NK-92 (cell line): ENCODE measurements around the gene CRELD2.

ENCODE experiments used
- DNase-seq: peaks from one replicate; lab custom pipeline; 2025; ENCODE audit not compliant: unreplicated experiment; lab: John Stamatoyannopoulos, UW

The CRELD2 gene

DNA sequence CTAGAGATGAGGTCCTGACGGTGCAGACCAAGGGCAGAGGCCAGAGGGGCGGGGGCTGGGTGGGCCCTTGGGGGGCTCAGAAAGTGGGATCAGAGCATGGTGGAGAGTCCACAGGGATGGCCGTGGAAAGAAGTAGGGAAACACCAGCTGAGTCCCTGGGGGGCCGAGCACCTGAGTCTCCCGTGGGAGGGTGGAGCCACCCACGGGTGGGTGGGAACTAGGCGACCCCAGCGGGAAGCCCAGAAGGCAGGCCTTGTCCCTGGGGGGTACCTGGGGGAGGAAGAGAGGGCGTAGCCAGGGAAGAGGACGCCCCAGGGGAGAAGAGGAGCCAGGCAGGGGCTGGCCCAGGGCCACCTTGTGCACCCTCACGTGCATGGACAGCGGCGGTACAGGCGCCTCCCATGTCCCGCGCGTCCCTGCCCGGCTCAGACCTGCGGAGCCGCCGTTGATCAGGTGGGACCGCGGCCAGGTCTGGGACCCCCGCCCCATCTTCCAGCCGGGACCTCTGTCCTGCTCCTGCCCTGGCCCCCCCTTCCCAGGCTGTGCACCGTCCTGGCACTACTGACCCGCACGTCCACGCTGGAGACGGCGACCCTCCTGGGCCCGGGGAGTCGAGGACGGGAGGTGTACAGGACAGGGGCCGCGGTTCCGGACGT lies 10.2 kb downstream of the CRELD2 start:
- no peak for DNase-seq

- no peak for DNase-seq
These were observed 11.0 kb downstream of the CRELD2 start for GRCh38 chr22:49929211-49929979.

- DNase-seq: no peak
These were observed 11.7 kb downstream of the CRELD2 start for GRCh38 chr22:49929994-49930575.

DNA sequence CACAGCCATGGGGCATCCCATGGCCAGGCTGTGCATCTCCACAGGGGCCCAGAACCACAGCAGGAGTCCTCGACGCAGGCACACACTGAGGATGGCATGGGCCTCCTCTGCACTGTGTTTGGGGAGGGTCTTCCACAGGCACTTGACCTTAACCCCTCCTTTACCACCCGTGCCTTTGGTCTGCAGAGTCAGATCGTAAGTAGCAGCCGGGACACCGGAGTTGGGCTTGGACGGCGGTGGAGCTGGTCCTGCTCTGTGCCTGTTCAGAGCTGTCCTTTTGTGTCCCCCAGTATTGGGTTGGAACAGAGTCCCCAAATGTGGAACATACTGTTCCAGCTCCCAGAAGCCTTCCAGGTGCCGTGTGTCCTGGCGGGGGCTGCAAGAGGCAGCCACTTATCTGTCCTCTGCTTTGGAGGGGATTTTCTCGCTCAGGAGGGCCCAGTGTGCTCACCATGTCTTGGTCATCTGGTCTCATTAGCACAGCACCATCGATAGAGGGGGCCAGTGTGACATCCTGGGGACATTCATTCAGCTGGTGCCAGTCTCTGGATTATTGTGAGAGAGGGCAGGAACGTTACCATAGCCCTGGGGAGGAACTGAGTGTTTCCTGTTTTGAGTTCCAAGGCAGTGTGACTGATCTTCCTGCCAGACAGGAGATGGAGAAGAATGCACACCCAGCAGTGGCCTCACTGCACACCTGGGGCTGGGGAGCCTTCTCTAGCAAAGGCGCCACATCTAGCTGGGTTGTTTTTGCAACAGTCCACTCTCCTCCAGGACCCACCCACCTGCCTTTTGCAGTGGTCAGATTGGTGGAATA lies 12.4 kb downstream of the CRELD2 start:
- DNase-seq: no peak

- DNase-seq: no peak
These were observed 15.1 kb downstream of the CRELD2 start for GRCh38 chr22:49933236-49934159.

GRCh38 chr22:49934160-49934890 lies 15.9 kb downstream of the CRELD2 start:
- no peak for DNase-seq

GRCh38 chr22:49934891-49935557 lies 16.6 kb downstream of the CRELD2 start:
- DNase-seq: no peak

- no peak for DNase-seq
These were observed 17.1 kb downstream of the CRELD2 start for GRCh38 chr22:49935561-49935960.

DNA sequence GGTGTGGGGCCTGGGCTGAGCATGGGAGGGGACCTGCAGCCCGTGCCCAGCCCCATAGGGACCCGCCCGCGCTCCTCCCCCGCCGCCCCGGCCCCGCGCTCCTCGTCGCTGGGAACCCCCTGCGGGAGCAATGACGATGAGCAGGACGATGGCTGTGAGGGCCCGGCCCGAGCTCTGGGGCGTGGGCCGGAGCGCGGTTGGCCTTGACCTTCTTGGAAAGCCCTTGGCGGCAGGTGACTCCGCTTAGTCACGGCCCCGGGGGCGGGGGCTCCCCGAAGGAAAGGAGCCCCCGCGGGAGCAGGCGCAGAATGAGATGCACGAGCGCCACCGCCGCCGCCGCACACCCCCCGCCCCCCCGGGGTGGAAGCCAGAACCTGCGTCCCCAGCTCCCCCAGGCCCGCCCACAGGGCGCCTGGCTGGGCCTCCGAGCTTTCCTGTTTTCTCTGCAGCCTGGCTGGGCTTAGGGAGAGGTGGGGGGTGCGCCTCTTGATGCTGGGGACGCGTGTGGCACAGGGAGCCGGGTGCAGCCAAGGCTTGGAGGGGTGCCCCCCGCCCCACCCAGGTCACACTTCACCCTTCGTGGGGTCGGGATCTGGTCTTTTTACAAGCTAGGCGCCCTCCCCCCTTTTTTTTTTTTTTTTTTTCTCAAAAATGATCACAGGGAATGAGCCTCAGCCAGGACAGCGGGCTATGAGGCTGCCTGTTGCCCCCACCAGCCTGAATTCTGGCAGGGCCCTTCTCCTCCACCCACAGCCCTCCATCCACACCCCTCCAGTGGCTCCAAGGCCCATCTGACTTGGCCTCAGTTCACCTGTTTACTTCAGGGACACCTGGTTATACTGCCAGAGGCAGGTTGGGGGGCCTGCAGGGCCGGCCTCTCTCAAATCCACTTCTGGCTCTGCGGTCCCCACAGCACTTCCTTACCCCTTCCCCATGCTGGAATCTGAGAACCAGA lies 17.9 kb downstream of the CRELD2 start:
- peak; percentile 55 for DNase-seq

DNA sequence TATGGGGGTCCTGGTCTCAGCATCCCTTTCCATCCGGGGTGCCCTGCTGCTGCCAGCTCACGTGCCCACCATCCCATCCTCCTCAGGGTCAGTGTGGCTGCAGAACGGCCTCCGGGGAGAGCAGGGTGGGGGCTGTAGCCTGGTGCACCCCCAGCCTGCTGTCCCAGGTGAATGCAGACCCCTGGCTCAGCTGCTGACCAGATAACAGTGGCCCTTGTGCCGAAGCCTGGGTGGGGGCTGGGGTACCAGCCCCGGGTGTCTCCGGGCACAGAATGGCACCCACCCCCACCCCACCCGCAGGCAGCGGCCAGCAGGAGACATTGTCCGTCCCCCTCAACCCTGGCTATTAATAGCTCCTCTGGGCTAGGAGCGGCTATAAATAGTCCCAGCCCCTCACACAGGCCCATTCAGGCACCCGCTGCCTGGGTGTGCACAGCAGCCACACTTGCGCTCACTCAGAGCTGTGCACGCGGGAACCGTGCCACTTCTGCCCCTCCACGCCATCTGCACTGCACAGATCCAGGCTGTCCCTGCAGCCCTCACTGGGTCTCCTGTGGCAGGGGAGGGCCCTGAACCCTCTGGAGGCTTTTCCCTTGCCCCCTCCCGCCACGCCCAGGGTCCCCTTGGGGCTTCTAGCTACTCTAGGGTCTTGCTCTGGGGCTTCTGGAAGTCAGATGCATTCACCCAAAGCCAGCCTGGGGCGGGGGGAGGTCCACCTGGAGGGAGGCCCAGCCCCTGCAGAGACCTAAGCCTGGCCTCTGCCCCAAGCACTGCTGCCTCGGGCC lies 18.7 kb downstream of the CRELD2 start:
- no peak for DNase-seq

DNA sequence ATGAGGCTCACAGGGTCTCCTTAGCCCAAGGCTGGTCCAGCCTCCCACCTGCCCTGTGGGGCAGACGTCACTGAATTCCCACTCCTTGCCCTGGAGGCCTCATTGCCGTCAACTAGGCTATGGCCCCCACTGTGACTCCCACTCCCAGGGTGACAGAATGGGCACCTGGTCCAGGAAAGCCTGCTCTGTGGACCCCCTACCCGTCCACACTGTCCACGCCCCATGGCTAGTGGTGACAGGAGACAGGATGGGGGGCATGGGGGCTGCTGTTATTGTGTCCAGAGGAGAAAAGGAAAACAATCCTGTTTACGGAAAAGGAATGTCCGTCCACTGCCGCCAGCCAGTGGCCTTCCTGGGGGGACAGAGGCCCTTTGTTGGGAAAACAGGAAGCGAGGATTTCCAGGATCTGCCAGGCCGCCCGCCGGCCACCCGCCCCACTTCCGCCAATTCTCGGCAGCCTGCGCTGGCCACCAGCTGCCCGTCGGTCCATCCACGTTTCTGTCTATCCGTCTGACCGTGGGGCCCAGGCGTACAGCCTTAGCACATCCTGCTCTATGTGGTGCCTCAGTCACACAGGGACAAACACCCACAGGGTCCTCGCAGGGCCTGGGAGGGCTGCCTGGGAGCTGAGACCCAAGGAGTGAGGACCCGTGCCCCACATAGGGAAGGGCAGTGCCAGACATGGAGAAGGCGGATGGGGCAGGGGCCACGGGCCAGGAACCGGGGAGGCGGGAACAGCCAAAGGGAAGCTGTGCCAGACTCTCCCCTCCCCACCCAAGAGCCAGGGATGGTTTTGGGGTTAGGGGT lies 19.5 kb downstream of the CRELD2 start:
- DNase-seq: no peak

DNA sequence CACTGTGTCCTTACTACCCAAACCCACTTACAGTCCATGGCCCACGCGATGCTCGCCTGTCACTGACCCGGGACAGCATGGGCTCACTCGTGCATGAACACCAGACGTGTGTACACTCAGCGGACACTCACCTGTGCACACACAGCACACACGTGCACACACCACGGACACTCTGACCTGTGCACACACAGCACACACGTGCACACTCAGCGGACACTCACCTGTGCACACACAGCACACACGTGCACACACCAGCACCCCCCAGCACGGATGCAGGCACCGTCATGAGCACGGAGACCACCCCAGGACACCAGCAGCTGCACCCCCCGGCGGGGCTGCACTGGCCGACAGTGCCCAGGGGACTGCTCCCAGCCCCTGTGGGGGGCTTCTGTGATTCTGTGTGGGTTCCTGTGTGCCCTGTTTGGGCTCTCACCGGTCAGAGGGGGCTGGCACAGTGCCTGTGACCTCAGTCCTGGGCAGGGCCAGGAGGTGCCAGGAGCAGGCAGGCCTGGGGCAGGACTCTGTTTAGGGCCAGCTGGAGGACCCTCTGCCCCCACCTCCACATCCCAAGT lies 20.2 kb downstream of the CRELD2 start:
- no peak for DNase-seq

GRCh38 chr22:49941507-49942316 lies 23.3 kb downstream of the CRELD2 start:
- no peak for DNase-seq

- DNase-seq: no peak
These were observed 24.4 kb downstream of the CRELD2 start for GRCh38 chr22:49942565-49943404.
